Pulmonary artery endothelial cell (primary cell): ENCODE measurements around the gene CBFA2T2. TPM values are rescaled to one million over a fixed set of nuclear protein-coding genes. Genes with fewer than 3 reads are reported as not detected.
"Not testable (repeated sequence)": the region's sequence is repeated elsewhere in the genome, so short reads cannot be mapped to it uniquely, and the experiment has no call there.

Experiments used
- DNase-seq: peaks from one replicate; pipeline ENCODE4 v3.0.0-alpha.2; 2011; ENCODE audit warnings: low read depth, low spot score
- total RNA-seq: library from RNA; depleted of rRNA; stranded (reverse); fragments of >200 nt; gene quantifications from 2 replicates; pipeline ENCODE4 v1.2.3, GENCODE V29; 2014

Gene CBFA2T2
- total RNA-seq, 1 donor from 2014 or later = 3.0 TPM

DNA sequence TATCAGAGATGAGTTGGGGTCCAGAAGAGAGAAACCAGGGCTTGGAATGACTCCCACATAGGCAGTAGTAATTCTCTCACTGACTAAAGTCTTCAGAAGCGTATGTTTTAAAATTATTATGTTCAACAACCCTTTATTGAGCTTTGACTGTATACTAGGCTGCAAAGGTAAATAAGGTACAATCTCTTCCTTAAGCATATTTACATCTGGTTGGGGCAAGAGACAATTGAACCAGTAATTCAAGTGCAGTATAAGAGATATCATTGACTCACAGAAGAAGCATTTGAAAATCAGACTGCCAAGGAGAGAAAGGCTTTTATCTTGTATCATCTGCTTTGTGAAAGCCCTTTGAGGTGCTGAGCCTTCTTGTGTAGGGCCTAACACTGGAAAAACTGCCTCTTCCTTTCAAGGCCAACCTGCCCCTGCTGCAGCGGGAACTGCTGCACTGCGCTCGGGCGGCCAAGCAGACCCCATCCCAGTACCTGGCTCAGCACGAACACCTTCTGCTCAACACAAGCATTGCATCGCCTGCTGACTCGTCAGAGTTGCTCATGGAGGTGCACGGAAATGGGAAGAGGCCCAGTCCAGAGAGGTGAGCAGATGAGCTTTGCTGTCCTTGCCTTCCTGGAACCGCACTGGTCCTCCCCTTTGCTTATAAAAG, 132.9 kb downstream of the CBFA2T2 start:
- DNase-seq = no peak

DNA sequence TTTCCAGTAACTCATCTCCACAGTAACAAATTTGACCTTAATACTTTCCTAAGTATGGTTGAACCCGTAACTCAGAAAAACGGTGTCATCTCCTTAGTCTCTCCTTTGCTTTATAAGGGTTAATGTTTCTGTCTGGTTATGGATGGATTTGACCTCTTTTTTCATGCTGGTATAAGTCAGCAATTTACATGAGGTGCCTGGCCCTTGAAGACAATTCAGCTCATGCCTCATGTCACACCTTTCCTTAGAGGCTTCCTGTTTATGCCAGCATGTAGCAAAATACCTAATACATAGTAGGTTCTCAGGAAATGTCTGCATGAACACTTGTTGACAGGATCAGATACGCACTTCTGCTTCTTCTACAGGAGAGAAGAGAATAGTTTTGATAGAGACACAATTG, 134.5 kb downstream of the CBFA2T2 start:
- no peak for DNase-seq

DNA sequence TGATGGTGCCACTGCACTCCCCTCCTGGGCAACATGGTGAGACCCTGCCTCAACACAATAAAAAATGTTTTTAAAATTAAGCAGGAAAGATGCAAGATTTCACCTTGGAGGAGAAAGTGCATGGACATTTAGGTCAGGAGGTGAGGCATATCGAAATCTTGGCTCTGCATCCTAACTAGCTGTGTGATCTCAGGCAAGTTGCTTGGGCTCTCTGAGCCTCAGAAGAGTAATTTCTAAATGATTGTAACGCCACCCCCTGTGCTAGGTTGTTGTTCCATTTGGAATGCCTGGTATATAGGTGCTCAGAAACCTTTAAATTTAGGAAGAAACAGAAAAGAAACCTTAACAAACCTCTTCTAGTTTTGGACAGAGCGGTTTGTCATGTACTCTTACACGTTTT, 136.3 kb downstream of the CBFA2T2 start:
- DNase-seq = no peak

DNA sequence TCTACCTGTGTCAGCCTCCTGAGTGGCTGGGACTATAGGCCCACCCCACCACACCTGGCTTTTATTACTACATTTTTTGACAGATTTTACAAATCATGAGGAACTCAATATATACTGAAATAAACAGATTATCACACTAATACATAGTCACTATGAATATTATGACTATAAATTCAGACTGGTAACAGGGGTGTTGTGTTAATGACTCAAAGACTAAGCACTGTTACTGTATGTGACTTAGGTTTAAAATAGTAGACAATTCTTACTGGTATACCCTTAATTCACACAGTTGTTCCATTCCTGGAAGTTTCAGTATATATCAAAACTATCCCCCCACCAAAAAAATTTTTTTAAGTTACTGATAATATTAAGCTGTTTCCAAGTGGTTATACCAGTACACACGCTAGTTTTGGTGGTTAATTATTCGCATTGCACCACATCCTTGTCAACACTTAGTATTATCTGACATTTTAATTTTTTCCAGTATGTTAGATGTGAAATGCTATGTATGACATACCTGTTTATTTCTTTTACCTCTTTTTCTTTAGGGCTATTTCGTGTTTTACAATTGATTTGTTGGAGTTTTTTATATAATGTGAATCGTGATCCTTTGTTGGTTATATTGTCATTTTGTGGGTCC, 137.8 kb downstream of the CBFA2T2 start:
- no peak for DNase-seq

DNA sequence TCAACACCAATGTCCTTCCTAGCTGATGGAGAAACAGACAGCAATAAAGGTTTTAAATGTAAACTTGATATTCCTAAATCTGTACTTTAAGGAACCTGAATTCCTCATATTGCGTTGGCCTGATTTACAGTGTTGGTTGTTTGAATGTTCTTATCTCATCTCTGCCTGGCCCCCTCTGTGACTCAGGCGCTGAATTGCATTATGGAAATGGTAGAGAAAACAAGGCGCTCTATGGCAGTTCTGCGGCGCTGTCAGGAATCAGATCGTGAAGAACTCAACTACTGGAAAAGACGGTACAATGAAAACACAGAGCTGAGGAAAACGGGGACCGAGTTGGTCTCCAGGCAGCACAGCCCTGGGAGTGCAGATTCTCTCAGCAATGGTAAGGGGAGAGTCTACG, 139.6 kb downstream of the CBFA2T2 start:
- DNase-seq = no peak

GRCh38 chr20:33629979-33630378, 140.1 kb downstream of the CBFA2T2 start:
- no peak for DNase-seq

GRCh38 chr20:33630507-33630906, 140.6 kb downstream of the CBFA2T2 start:
- DNase-seq = no peak

GRCh38 chr20:33631910-33632309, 142.0 kb downstream of the CBFA2T2 start:
- DNase-seq = not testable (repeated sequence)

DNA sequence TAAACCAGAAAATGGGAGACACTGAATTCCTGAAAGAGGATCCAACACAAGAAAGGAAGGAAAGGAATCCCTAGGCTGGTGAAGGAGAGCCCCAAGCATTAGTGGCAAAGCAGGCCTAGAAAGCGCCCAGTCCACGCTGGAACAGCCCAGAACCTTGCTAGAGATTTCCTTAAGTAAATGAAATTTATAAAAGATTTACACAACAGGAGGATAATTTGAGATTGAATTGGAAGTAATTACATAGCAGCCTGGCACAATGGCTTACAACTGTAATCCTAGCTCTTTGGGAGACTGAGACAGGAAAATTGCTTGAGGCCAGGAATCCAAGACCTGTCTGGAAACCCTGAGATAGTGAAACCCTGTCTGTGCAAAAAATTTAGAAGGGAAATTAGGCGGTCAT, 145.4 kb downstream of the CBFA2T2 start:
- no peak for DNase-seq

GRCh38 chr20:33636776-33637175, 146.9 kb downstream of the CBFA2T2 start:
- DNase-seq = no peak

DNA sequence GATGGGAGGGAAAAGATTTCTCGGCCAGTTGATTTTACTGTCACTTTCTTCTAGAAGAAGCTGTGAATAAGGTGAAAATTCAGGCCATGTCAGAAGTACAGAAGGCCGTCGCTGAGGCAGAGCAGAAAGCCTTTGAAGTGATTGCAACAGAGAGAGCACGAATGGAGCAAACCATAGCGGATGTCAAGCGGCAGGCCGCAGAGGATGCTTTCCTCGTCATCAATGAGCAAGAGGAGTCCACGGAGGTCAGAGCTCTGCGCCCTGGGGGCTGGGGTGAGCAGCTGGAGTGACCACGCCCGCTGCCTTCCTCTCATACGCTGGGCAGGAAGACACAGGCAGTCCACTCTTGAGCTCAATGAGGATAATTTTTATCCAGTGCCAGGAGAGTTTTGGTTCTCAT, 150.4 kb downstream of the CBFA2T2 start:
- DNase-seq = no peak

- no peak for DNase-seq
Measured at GRCh38 chr20:33644313-33645071, 154.6 kb downstream of the CBFA2T2 start.

DNA sequence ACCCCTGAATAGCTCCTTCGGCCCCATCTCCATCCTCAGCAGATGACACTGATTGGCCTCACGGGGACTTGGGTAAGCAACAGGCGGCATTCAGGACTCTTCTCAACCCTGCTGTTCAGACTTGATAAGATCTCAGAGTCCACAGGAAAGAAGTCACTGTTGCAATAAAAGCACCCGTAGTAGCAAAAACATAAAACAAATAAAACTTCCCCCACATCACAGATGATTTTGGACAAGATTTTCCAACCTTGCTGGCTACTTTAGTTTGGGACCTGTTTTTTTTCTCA, 155.1 kb downstream of the CBFA2T2 start:
- no peak for DNase-seq

GRCh38 chr20:33645396-33645795, 155.5 kb downstream of the CBFA2T2 start:
- no peak for DNase-seq

DNA sequence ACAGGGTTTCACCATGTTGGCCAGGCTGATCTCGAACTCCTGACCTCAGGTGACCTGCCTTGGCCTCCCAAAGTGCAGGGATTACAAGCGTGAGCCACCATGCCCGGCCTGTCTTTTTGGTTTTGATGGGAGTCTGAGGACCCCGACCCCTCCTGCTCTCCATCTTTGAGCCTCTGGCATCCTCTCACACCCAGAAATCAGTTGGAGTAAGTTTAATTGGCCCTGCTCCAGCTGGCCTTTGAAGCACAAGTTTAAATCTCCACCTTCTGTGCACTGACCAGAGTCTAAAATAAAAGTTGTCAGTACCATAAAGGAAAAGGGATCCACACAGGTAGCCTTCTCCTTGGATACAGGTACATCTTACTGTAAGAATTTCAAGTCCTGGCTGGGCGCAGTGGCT, 156.3 kb downstream of the CBFA2T2 start:
- no peak for DNase-seq

- DNase-seq = not testable (repeated sequence)
Measured at GRCh38 chr20:33646959-33647602, 157.2 kb downstream of the CBFA2T2 start.

DNA sequence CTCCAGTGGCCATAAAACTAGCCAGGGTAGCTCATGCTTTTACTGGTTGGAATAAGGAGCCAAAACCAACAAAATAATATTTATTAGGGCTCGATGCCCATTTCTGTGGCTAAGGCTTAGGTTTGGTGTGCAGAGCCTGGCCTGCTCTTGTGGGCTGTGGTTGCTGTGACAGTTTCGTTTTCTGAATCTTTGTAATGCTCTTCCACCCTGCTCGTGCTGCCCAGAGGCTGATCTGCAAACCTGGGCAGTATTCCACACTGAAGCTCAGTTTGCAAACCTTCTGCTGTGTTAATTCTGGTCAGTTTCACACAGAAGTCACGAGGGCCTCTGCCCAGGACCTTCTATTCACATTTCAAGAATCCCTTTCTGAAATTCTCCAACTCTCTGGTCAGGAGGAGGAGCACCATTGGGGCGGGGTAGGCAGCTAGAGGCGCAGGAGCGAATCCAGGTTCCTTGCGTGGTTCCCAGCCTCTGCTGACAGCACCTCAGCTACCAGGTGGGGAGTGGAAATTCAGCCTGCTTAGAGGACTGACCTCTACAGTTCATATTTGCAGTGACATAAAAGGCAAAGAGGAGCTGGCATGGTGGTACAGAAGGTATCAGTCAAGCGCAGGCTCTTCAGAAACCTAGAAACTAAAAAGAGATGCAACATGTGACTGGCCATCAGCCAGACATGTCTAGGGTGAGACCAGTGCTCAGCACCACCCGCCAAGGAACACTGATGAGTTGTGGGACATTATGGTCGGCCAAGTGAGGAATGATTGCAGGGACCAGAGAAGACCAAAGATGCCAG, 157.9 kb downstream of the CBFA2T2 start:
- no peak for DNase-seq

DNA sequence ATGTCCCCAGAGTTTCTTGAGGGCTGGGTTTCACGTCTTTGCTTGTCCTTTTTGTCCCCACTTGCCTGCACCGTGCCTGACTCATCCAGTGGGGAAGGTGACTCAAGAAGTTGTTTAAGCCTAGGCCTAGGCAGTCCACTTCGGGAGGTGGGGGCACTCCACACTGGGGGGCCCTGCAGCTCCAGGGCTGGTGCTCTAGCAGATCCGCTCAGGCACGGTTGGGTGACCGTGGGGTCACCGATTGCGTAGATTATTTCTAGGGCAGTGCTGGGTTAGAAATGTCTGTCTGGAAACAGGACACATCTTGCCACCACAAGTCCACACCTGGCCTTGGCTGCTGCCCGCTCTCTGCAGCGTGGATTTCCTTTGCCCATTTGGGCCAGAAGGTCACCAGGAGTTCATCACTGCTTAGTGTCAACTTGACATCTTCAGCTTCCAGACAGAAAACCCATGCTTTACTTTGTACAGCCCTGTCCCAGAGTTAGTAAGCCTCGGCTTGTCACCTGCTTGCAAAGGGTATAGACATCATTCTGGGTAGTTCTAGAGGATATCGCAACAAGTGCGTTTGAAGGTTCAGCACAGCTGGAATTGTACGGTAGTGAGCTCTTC, 158.6 kb downstream of the CBFA2T2 start:
- no peak for DNase-seq

DNA sequence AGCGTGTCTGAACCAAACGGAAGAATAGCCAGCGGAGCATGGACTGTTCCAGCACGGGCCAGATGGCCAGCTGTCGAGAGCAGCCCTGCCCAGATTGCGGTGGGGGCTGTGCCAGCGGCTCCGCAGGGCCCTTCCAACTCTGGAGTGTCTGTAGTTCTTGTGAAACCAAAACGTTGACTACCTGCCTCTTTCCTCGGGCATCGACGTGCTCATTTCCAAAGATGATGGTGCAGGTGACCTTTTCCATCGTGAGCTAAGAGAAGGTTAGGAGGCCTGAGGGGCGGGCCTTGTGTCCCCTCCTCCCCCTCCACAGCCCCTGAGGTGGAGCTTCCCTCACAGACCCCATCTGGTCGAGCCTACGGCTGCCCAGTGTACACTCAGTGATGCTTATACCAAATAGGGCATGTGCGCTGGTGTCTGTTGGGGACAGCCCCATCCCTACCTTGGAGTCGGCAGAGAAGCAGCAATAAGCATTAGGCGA, 159.3 kb downstream of the CBFA2T2 start:
- no peak for DNase-seq

DNA sequence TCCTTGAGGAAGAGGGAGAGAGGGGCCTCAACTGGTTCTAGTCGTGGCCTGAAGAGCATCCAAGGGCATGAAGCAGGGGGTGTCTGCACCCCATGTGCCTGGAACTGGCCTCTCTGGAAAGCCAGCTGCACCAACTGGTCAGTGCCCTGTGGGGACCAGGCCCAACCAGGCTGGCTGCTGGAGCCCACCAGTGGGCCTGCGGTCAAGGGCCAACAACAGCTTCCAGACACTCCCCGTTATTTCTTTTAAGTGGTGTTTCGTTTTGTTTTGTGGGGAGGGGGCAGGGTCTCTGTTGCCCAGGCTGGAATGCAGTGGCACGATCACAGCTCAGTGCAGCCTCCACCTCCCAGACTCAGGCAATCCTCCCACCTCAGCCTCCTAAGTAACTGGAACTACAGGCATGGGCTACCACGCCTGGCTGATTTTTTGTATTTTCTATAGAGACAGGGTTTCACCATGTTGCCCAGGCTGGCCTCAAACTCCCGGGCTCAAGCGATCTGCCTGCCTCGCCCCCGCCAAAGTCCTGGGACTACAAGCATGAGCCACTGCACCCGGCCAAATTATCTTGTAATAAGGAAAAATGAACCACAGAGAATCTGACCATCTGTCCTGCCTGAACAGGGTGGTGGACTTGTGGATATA, 160.3 kb downstream of the CBFA2T2 start:
- no peak for DNase-seq
